Duodenal mucosa (tissue), 2 donors: ENCODE measurements around the gene PGPEP1.
"Not testable (repeated sequence)": the region's sequence is repeated elsewhere in the genome, so short reads cannot be mapped to it uniquely, and the experiment has no call there.

Source experiments
- H3K27ac ChIP-seq: one replicate; pipeline ENCODE4 v1.7.0; 2013; ENCODE audit warnings: low read depth, low read length
- H3K27me3 ChIP-seq, 2 donors: one replicate each; pipeline ENCODE4 v1.7.0; 2013; ENCODE audit warnings: low read length in 2 of 2, control low read depth in 1 of 2; ENCODE audit not compliant: insufficient read depth in 2 of 2, control insufficient read depth in 1 of 2
- H3K36me3 ChIP-seq, 2 donors: one replicate each; pipeline ENCODE4 v1.7.0; 2013; ENCODE audit warnings: low read length in 2 of 2, control low read depth in 1 of 2; ENCODE audit not compliant: insufficient read depth in 2 of 2, control insufficient read depth in 1 of 2
- H3K4me1 ChIP-seq, 2 donors: one replicate each; pipeline ENCODE4 v1.7.0; 2013; ENCODE audit warnings: low read length in 2 of 2, control low read depth in 1 of 2; ENCODE audit not compliant: insufficient read depth in 2 of 2, control insufficient read depth in 1 of 2
- H3K4me3 ChIP-seq, 2 donors: one replicate each; pipeline ENCODE4 v1.7.0; 2013; ENCODE audit warnings: low read length in 2 of 2, low read depth in 1 of 2
- H3K9ac ChIP-seq, 2 donors: one replicate each; pipeline ENCODE4 v1.7.0; 2013; ENCODE audit warnings: low read length in 2 of 2, low read depth in 1 of 2
- H3K9me3 ChIP-seq, 2 donors: one replicate each; pipeline ENCODE4 v1.7.0; 2013; ENCODE audit warnings: low read length in 2 of 2, control low read depth in 1 of 2; ENCODE audit not compliant: control insufficient read depth in 1 of 2

Gene PGPEP1

GRCh38 chr19:18346091-18346490 is 5.7 kb downstream of the PGPEP1 start:
- Histone ChIP-seq H3K4me3 (no peak overlapping the region), H3K27ac (no peak overlapping the region), H3K9ac (no peak overlapping the region), H3K36me3 (peaks cover 9 to 23% of the 10 kb centered on the region in 2 donors), H3K9me3 (no peaks in the 10 kb centered on the region), H3K4me1 (peaks cover 8% of the 10 kb centered on the region in 2 donors), H3K27me3 (no peaks in the 10 kb centered on the region)

GRCh38 chr19:18348171-18348570 is 7.8 kb downstream of the PGPEP1 start:
- H3K36me3 ChIP-seq, result peaks cover 9 to 21% of the 10 kb centered on the region in 2 donors
- peaks cover 0 to 4% of the 10 kb centered on the region in 2 donors for H3K4me1 ChIP-seq
- H3K9ac ChIP-seq, result no peak overlapping the region
- H3K9me3 ChIP-seq, result no peaks in the 10 kb centered on the region
- H3K4me3 ChIP-seq, result no peak overlapping the region
- H3K27me3 ChIP-seq, result no peaks in the 10 kb centered on the region
- no peak overlapping the region for H3K27ac ChIP-seq

- H3K36me3 ChIP-seq, result peaks cover 9 to 21% of the 10 kb centered on the region in 2 donors
- not testable (repeated sequence) for H3K27ac ChIP-seq, H3K4me3 ChIP-seq, H3K9me3 ChIP-seq, H3K9ac ChIP-seq, H3K27me3 ChIP-seq, H3K4me1 ChIP-seq
These were observed 8.5 kb downstream of the PGPEP1 start for GRCh38 chr19:18348818-18349339.

GRCh38 chr19:18349524-18350128 is 9.2 kb downstream of the PGPEP1 start:
- H3K9ac ChIP-seq, result no peak overlapping the region
- H3K4me3 ChIP-seq, result no peak overlapping the region
- no peak overlapping the region for H3K27ac ChIP-seq
- H3K27me3 ChIP-seq, result no peaks in the 10 kb centered on the region
- no peaks in the 10 kb centered on the region for H3K4me1 ChIP-seq
- H3K9me3 ChIP-seq, result no peaks in the 10 kb centered on the region
- H3K36me3 ChIP-seq, result peaks cover 9 to 23% of the 10 kb centered on the region in 2 donors

- Histone ChIP-seq H3K4me3 (no peak overlapping the region), H3K9me3 (no peaks in the 10 kb centered on the region), H3K27ac (no peak overlapping the region), H3K9ac (no peak overlapping the region), H3K27me3 (no peaks in the 10 kb centered on the region), H3K36me3 (peaks cover 11 to 27% of the 10 kb centered on the region in 2 donors), H3K4me1 (no peaks in the 10 kb centered on the region)
These were observed 10.1 kb downstream of the PGPEP1 start for GRCh38 chr19:18350490-18350889.

GRCh38 chr19:18351544-18351943 is 11.1 kb downstream of the PGPEP1 start:
- Histone ChIP-seq H3K27ac (no peak overlapping the region), H3K4me3 (no peak overlapping the region), H3K9ac (no peak overlapping the region), H3K4me1 (no peaks in the 10 kb centered on the region), H3K9me3 (no peaks in the 10 kb centered on the region), H3K27me3 (no peaks in the 10 kb centered on the region), H3K36me3 (peaks cover 12 to 34% of the 10 kb centered on the region in 2 donors)

GRCh38 chr19:18353378-18354005 is 13.1 kb downstream of the PGPEP1 start:
- no peaks in the 10 kb centered on the region for H3K9me3 ChIP-seq
- H3K27ac ChIP-seq, result no peak overlapping the region
- H3K27me3 ChIP-seq, result no peaks in the 10 kb centered on the region
- H3K9ac ChIP-seq, result no peak overlapping the region
- no peak overlapping the region for H3K4me3 ChIP-seq
- peaks cover 0 to 3% of the 10 kb centered on the region in 2 donors for H3K4me1 ChIP-seq
- peaks cover 24 to 49% of the 10 kb centered on the region in 2 donors for H3K36me3 ChIP-seq

GRCh38 chr19:18354743-18355142 is 14.3 kb downstream of the PGPEP1 start:
- not testable (repeated sequence) for H3K4me3 ChIP-seq, H3K9me3 ChIP-seq, H3K4me1 ChIP-seq, H3K27me3 ChIP-seq, H3K27ac ChIP-seq, H3K9ac ChIP-seq
- H3K36me3 ChIP-seq, result peaks cover 24 to 57% of the 10 kb centered on the region in 2 donors

- no peak overlapping the region for H3K4me3 ChIP-seq
- no peaks in the 10 kb centered on the region for H3K9me3 ChIP-seq
- H3K4me1 ChIP-seq, result peaks cover 0 to 3% of the 10 kb centered on the region in 2 donors
- peaks cover 19 to 64% of the 10 kb centered on the region in 2 donors for H3K36me3 ChIP-seq
- no peak overlapping the region for H3K9ac ChIP-seq
- H3K27me3 ChIP-seq, result no peaks in the 10 kb centered on the region
- no peak overlapping the region for H3K27ac ChIP-seq
These were observed 16.6 kb downstream of the PGPEP1 start for GRCh38 chr19:18357041-18357440.

GRCh38 chr19:18361646-18362045 is 21.2 kb downstream of the PGPEP1 start:
- Histone ChIP-seq H3K27me3 (no peaks in the 10 kb centered on the region), H3K4me1 (peaks cover 25 to 27% of the 10 kb centered on the region in 2 donors), H3K9ac (no peak overlapping the region), H3K36me3 (peaks cover 12 to 55% of the 10 kb centered on the region in 2 donors), H3K9me3 (no peaks in the 10 kb centered on the region), H3K4me3 (no peak overlapping the region), H3K27ac (no peak overlapping the region)
